Thyroid gland (tissue), 4 donors: ENCODE results near the gene HOXB2.

Experiments used
- CTCF ChIP-seq, 6 experiments: fragments of 200-600 bp in 3 of 6; fragments of 450-650 bp in 3 of 6; sonication (generic) in 3 of 6; IDR thresholded peaks; one replicate each; pipeline ENCODE4 v1.5.1; 2016 to 2019; ENCODE audit warnings: antibody characterized with exemption in 6 of 6, mild to moderate bottlenecking in 2 of 6, inconsistent platforms in 1 of 6, moderate library complexity in 1 of 6
- POLR2A ChIP-seq, 2 donors: fragments of 450-650 bp; IDR thresholded peaks; one replicate each; pipeline ENCODE4 v1.6.1; 2017; ENCODE audit warnings: antibody characterized with exemption in 2 of 2, mild to moderate bottlenecking in 2 of 2, moderate library complexity in 1 of 2

- TF ChIP-seq CTCF (IDR thresholded peaks at IDR 0.05) (no peak), POLR2A (IDR thresholded peaks at IDR 0.05) (no peak)
These were observed 4.3 kb upstream of the HOXB2 start for GRCh38 chr17:48549281-48549630.
